HG02678 (cell line): Measurements from ENCODE around the gene TAF4.
"Not testable (repeated sequence)": the region's sequence is repeated elsewhere in the genome, so short reads cannot be mapped to it uniquely, and the experiment has no call there.

Source experiments
- ATAC-seq: cut with Tn5 transposase; IDR thresholded peaks from one replicate; pipeline ENCODE4 v1.9.1; 2021; ENCODE audit warnings: mild to moderate bottlenecking, moderate library complexity; ENCODE audit not compliant: unreplicated experiment

The TAF4 gene

DNA sequence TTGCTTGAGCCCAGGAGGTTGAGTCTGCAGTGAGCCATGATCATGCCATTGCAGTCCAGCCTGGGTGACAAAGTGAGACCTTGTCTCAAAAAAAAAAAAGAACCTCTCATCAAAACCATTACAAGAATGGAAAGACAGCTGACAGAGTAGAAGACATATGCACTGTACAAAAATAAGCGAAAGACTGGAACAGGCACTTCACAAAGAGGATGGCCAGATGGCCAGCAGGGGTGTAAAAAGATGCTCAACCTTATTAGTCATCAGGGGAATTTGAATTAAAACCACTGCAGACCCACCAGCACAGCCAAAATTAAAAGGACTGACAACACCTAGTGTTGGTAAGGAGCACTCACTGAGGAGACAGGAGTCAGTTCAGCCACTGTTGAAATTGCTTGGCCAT lies 13.5 kb upstream of the TAF4 start:
- ATAC-seq, result no peak

GRCh38 chr20:62073323-62073722 lies 7.6 kb upstream of the TAF4 start:
- no peak for ATAC-seq

GRCh38 chr20:62071669-62072430 lies 6.2 kb upstream of the TAF4 start:
- not testable (repeated sequence) for ATAC-seq

GRCh38 chr20:62069741-62070216 lies 4.1 kb upstream of the TAF4 start:
- ATAC-seq, result no peak

GRCh38 chr20:62068997-62069396 lies 3.3 kb upstream of the TAF4 start:
- ATAC-seq, result no peak

DNA sequence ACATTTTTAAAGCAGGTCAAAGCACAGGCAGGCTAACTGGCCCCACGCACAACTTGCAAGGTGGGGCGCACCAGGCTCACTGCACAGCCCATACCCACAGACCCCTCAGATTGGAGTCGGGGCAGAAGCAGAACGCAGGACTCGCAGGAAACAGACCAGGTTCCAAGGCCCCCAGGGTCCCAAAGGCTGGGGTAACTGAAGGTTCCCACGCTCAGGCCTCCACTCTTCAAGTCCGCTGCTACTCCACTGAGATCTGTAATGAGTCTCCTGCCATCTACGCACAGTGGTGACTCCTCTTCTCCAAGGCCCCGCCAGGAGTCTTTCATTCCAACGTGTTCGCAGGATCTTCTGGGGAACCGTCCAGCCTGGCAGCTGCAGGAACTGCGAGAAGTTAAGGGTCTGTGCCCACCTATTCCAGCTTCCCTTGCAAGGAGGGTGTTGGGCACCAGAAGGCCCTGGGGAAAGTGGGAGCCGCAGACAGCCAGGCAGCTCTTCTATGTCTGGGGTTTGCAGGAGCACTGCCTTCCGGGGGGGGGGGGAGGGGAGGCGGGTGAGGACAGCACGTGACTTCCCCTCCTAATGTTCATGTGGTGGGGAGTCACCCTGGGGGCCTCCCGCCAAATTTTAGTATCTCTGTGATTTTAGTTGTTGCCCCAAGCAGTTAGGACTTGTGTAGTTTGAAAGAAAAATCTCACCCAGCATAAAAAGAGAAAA lies 2.0 kb upstream of the TAF4 start:
- ATAC-seq, result no peak

DNA sequence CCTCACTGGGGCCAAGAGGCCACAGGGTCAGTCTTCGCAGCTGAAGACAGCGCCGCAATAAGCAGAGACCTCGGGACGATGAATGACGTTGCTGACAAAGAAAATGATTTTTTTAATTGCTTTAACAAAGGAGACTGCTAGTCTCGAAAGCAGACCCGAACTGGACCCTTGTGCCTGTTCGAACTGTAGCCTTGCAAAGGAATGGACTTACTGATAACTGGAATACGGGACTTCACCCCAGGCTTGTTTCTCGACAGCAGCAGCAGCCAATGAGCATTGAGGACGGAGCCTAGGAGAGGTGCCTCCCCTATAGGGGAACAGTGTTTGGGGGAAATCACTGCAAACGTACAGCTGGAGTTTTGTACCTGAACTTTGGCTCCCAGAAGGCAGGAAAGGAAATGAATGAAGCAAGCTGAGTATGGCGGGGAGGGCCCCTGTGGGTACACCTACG lies 1.3 kb upstream of the TAF4 start:
- ATAC-seq, result no peak

DNA sequence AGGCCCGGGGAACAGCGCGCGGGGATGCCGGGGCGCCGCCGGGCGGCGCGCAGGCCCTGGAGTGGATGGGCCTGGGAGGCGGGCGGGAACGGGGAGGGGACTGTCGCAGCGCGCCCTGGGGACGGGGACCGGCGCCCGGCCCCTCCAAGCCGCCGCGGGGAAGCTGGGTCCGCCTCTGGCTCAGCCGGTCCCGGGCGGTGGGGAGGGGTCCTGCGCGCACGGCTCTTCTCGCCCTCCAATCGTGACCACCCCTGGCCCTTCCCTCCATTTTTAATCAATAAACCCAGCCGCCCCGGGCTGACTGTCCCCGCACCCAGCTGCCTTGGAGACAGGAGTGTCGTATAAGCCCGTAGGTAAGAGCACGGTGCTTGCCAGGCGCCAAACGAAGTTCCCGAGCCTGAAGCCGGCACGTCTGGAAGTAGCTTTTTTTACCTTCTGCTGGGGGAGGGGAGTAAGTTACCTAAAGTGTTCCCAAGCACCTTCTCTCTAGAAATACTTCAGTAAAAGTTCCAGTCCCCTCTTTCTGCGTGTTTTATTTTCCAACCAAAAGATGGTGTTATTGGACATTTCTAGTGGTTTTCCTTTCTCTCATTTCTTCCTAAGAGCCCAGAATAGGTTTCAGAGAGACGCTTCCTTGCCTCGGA lies 780 bp upstream of the TAF4 start:
- peak; percentile 33 for ATAC-seq

GRCh38 chr20:62064770-62065673 lies 659 bp downstream of the TAF4 start:
- peak; percentile 32 for ATAC-seq

DNA sequence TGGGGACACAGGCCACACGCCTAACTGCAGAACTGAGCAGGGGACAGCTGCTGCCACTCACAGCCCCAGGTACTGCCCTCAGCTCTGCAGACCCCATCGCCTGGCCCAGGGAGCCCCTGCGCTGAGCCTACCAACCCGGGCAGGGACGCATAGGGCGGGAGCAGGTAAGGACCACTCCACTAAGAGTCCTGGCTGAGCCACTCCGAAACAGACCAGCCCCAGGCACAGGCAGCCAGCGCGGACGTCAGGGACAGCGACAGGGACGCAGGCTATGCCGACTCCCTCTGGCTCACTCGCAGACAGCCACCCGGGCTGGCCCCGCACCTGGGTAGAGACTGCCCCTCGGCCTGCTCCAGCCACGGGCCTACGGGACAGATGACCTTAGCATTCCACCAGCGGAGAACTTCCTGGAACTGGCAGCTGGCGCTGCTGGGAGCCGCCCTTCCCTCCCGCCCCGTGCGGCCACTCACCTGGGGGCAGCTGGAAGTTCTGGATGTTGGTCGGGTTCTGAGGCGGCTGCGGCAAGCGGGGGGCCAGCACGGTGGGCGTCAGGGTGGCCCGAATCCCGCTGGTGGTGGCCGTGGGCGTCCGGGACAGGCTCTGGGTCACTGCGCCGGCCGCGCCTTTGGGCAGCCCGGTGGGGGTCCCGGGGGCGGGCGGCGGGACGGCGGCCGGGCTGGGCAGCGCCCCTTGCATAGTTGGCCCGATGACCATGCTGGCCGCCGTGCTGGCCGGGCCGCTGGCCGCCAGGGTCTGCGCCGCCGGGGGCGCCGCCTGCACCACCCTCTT lies 1.5 kb downstream of the TAF4 start:
- no peak for ATAC-seq

DNA sequence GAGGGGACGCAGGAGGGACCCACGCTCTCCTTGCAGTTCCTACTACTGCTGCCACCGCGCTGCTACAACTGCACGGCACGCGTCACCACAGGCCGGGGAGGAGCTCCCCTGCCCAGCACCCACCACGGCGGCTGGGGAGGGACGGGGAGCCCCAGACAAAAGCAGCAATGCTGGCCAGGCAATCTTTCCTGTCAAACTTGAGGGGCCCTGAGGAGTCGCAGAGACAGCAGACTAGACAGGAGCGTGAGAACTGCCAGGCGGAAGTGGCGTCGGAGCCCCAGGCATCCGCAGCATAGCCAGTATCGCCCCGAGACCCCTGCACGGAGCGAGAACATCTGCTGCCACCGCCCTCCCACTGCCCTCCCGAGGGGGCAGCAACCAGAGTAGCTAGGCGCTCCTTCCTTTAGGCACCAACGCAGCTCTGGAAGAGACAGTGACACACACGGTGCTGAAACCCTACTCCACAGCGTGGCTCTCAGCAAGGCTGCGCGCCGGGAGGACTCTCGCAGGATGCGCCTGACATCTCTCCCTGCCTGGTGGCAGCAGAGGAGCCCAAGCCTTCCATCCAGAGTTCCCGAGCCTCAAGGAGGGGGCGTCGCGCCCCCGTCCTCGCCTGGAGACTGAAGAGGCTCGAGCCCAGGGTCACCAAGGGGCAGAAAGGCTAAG lies 2.2 kb downstream of the TAF4 start:
- no peak for ATAC-seq

DNA sequence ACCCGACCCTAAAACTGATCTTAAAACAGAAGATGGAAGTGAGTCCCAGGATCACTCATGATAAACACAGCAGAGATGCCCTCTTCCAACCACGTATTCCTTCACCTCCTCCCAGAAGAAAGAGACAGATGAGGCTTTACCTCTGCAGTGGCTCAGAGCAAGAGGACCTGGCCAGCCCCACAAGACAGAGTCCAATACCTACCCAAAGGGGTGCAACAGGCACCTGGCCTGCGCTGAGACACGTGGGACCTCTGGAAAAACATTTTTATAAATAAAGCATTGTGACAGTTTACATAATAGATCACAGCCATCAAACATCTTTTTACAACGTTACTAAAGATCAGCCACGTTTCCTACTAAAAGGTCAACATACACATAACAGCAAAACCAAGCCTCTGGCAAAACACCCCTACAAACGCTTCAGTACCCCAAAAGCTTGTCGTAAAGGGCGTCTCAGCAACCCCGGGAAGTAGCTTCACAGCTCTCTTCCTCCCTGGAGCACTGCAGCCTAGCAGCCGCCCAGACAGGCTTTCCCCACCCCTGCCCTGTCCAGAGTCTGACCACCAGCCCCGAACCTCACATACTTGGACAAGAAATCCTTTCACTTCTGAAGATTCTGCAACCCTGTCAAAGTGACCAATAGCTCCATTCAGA lies 2.9 kb downstream of the TAF4 start:
- ATAC-seq, result no peak

- no peak for ATAC-seq
These were observed 3.7 kb downstream of the TAF4 start for GRCh38 chr20:62061851-62062423.

- no peak for ATAC-seq
These were observed 4.8 kb downstream of the TAF4 start for GRCh38 chr20:62060631-62061541.

GRCh38 chr20:62059920-62060630 lies 5.6 kb downstream of the TAF4 start:
- ATAC-seq, result no peak

DNA sequence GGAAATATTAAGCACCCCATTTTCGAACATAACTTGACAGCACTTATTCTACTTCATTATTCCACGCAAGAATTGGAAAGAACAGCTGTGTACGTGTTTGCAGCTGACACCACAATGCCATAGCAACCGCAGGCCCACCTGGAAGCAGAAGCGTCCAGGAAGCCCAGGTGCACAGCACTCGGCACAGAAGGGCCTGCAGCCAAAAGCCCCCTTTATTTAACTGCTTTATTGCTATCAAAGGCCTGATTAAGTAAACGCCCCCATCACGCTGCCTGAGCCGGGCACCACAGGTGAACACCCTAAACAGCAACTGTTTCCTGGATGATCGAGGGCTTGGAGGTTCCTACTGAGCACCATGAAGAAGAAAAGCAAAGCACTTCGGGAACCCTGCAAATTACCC lies 6.3 kb downstream of the TAF4 start:
- ATAC-seq, result no peak

DNA sequence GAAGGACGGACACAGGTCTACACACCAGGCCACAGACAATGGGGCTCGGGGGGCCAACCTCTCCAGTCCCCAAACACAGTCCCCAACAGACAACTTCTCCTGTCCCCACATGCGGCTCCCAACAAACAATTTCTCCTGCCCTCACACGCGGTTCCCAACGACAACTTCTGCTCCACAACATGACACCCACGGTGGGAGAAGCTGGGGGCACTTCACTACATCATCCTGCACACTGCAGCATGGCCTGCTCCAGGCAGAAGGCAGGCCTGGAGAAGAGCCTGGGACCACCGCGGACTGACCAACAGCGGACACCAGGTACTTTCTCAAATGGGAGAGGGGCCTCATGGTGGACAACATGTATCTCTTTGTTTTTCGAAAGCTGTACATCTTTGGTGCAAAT lies 6.7 kb downstream of the TAF4 start:
- no peak for ATAC-seq
